Upper lobe of left lung (tissue), 4 donors: ENCODE measurements around the gene TCHP.

Experiments used
- CTCF ChIP-seq, 6 experiments: fragments of 450-650 bp in 4 of 6; fragments of 200-600 bp in 2 of 6; sonication (generic) in 2 of 6; IDR thresholded peaks; one replicate each; pipeline ENCODE4 v1.5.1; 2016 to 2019; ENCODE audit warnings: antibody characterized with exemption in 6 of 6
- EP300 ChIP-seq, 4 donors: sonication (generic); formaldehyde crosslinking; IDR thresholded peaks; one replicate each; pipeline ENCODE4 v1.5.1; 2017; ENCODE audit warnings: antibody characterized with exemption in 4 of 4, control low read depth in 2 of 4
- POLR2A ChIP-seq, 4 donors: fragments of 450-650 bp; IDR thresholded peaks; one replicate each; pipeline ENCODE4 v1.5.1; 2016 to 2017; ENCODE audit warnings: antibody characterized with exemption in 4 of 4, mild to moderate bottlenecking in 2 of 4
- POLR2AphosphoS5 ChIP-seq, 2 donors: sonication (generic); formaldehyde crosslinking; IDR thresholded peaks; one replicate each; pipeline ENCODE4 v1.5.1; 2017; ENCODE audit warnings: antibody characterized with exemption in 2 of 2

DNA sequence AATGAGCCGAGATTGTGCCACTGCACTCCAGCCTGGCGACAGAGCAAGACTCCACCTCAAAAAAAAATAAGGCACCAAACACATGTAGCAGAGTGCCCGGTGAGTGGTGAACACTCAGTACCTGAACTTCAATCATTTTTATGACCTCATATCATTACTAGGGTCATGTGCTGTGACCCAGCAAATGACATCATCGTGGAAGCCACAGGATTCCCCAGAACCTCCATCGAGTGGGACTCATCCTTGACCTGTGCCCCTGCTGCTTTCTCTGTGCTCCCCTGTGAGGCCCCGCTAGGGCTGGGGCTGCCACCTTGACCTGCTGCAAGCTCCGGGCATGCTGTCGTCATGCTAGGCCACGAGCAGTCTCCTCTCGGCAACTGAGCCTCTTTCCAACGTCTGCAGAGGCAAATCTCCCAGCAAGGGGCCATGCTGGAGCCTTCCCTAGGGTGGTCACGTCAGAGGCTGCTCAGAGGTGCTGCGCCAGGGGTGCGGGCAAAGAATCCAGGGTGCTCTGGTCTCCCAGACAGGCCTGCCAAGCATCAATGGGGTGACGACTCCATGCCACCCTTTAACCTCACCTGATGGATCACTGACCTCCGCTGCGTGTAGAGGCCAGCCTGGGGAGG is 38.3 kb upstream of the TCHP start:
- TF ChIP-seq CTCF (IDR thresholded peaks at IDR 0.05): no peak
- TF ChIP-seq POLR2AphosphoS5 (IDR thresholded peaks at IDR 0.05): no peak
- no peak for TF ChIP-seq POLR2A (IDR thresholded peaks at IDR 0.05)
- TF ChIP-seq EP300 (IDR thresholded peaks at IDR 0.05): no peak
